Activated naive CD8-positive, alpha-beta T cell treated with anti-CD3 and anti-CD28 coated beads, Interleukin-2, amount 50 U/mL, for 16 hours (primary cell): ENCODE data around the gene CDK9.
"Not testable (repeated sequence)": the region's sequence is repeated elsewhere in the genome, so short reads cannot be mapped to it uniquely, and the experiment has no call there.

Source experiments
- DNase-seq: peaks from one replicate; pipeline ENCODE4 v3.0.0-alpha.2; 2020; ENCODE audit warnings: low read depth, low spot score

CDK9 gene

DNA sequence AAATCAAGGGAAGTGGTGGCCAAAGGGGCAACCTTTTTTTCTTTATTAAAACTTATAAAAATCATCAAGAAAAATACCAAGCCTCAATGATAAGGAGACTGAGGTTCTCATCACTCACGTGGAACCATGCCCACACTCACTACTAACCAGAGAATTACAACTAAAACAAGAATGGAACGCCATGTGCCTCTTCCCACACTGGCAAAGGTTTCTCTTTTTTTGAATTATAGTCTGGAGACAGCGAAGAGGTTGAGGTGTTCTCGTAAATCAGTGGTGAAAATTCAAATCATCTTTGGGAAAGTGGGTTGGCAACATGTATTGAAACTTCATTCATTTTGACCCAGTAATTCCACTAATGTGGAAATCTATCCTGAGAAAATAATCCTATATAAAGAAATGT is 36.3 kb downstream of the CDK9 start:
- DNase-seq = no peak

DNA sequence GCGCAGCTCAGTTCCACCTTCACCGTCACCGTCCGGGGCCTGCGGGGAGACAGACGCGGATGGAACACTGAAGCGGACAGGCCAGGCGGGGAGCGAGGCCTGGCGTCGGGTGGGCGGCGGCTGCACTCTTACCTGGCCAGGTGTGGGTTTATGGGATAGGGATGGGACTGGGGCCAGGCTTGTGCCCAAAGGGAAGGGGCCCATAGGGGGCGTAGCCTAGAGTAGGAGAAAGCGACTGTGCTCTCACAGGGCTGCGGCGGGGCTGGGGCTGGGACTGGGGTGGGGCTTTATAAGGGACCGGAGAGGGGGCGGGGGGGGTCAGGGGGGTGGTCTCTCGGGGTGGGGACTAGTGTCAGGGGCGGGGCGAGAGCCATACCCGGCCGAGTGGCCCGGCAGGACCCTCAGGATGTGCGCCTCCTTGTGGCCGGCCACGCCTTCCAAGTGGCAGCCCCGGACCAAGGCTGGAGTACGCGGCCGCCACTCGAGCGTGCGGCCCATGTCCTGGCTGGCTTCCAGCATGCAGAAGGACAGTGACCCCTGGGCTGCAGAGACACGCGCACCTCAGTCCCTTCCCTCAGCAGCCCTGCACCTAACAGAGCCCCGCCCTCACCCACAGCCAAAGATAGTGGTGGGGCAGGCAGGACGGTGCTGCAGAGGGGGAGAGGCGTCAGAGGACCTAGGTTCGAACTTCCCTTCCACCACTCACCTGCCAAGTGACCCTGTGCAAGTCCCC is 39.7 kb downstream of the CDK9 start:
- no peak for DNase-seq

DNA sequence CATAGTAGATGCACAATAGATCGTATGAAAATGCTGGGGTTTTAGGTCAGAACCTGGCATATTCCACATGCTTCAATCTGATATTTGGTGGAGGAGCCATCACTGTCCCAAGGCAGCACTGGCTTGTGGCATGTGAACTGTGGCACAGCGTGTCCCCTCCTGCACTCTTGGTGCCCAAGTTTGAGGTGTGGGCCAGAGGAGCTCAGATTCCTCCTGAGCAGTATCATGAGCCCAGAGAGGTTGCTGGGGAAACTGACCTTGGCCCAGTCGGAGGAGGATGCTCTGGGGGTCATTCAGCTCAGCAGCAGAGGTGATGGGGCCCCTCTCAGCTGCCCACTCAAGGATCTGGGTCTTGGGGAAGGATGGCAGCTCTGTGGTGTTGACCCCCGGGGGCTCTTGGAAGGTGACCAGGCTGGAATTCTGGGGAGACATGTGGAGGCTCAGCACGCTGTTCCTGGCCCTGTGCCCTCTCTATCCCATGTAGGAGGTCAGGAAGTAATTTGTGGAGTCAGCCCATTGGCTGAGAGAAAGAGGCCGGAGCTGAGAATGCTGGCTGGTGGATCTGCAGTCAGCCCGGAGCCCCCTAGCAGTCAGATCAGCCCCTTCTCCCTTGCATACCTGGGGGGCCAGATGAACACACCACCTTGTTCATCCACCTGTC is 40.5 kb downstream of the CDK9 start:
- no peak for DNase-seq

DNA sequence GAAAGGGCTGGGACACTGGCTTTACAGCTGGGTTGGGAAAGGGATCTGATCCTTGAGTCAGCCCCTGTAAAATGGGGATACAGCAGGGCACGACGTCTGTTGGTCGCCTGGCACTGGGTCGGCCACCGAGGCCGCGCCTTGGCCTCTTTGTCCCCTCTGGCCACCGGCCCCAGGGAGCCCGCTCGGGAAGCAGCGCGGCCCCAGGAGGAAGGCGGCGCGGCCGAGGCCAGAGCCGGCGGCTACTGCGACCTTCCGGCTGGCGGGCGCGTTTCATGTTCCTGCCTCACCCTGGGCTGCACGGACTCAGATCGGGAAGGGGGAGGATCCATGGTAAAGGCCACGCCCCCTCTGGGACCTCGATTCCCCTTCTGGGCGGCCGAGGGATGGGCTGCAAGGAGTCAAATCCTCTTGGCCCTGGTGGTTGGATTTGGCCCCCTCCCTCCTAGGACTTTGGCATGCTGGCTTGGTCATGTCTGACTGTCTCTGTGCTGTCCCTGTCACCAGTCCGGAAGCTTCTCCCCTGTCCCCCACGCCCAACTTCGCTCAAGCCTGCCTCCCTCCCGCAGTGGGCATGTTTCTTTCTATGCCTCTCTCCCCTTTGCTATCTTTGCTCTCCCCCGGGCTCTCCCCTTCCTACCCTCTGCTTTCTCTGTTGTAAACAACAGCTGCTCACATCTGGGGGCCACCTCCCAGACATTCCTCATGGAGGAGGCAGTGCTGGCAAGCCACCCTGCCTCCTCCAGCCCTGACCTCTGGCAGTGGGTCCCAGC is 42.6 kb downstream of the CDK9 start:
- DNase-seq = no peak

DNA sequence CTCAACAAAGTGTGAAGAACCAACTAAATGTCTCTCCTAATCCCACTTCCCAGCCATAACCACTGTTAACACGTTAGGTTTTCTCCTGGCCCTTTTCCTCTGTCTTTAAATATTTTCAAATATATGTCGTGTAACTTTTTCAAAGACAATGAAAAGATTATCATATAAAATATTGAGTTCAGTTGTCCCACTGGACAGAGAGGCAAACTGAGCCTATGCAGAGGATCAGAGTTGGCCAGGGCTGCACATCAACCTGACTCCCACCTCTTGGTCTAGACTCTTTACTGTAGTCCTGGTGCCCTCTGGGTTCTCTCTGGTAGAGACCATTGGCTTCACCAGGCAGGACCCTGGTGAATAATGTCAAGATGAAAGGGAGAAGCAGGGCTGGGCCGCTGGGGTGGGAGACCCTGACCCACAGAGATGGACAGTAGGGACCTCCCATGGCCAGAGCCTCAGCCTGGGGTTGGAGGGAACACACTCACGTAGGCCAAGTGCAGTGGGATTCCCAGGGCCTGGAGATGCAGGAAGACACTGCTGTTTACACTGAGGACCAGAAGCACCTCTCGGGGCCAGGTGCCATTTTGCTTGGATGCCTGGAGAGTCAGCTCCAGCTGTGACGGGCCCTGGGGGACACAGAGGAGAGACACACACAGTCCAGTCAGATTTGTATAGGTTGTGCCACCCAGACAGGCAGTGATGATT is 43.5 kb downstream of the CDK9 start:
- no peak for DNase-seq

DNA sequence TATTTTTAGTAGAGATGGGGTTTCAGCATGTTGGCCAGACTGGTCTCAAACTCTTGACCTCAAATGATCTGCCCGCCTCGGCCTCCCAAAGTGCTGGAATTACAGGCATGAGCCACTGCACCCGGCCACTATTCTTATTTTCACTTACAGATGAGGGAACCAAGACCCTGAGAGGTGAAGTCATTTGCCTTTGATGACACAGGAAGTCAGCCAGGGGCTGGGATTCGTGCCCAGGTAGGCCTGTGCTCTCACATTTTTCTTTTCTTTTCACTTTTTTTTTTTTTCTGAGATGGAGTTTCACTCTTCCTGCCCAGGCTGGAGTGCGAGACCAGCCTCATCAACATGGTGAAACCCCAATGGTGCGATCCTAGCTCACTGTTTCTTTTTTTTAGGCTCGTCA is 46.4 kb downstream of the CDK9 start:
- no peak for DNase-seq

DNA sequence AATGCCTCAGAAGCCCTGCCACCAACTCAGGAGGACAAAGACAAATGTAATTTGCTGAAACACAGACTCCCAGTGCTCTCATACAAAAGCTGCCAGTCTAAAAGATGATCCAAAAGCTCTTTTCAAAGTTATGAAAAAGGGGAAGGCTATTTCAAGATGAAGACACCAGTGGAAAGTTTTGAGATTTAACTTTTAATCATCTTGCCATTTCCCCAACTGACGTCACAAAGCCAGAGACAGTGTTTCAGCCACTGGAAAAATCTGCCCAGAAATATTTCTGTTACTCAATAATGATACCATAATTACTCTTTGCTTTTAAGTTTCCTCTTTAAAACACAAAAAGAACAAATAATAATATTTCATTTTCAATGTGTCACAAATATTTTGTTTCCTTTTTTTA is 47.7 kb downstream of the CDK9 start:
- DNase-seq = no peak

DNA sequence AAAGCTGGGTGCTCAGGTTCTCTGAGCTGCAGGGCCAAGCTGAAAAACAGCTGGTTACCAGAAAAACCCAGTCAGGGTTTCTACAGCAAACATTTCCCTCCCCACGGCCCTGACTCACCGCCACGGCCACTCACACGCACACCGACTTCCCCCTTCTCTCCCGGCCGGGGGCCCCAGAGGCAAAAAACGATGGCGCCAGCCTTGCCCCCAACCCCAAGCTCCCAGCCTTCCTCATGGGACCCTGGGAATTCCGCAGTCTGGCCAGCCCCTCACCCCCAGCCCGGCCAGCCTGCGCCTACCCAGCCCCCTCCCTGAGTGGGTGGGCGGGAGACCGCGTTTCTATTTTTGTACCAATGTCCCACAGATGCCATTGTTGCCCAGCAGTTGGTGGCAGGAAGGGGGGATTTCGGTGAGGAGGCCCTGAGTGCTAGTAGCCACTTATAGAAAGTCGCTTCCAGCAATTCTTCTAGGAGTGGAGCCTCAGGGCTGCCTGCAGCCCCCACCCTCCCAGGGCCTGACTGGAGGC is 50.2 kb downstream of the CDK9 start:
- DNase-seq = no peak

DNA sequence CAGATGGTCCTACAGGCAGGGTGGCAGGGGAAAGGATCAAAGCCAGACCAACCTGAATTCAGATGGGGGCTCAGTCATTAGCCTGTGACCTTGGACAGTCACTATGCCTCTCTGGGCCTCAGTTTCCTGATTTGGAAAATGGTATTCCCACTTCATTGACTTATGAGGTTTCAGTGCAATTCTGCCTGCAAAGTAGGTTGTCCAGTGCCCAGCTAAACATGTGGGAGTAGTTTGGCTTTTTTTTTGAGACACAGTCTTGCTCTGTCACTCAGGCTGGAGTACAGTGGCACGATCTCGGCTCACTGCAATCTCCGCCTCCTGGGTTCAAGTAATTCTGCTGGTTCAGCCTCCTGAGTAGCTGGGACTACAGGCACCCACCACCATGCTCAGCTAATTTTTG is 50.7 kb downstream of the CDK9 start:
- DNase-seq = not testable (repeated sequence)

DNA sequence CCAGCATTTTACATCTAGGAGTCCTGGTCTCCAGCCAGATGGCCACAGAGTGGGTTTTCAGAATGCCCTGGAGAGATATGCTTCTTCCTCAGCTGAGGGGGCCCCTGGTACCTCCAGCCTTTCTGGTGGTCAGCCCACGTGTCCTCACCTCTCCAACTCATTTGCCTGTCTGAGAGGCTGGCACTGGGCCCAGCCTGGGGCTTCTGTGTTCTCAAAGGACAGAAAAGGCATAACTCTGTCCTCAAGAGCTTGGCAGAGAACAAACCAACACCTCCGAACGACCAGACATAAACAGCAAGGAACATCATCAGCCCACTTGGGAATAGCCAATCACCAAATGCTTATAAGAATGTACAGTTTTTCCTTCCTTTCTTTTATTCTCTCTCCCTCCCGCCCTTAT is 51.5 kb downstream of the CDK9 start:
- no peak for DNase-seq

DNA sequence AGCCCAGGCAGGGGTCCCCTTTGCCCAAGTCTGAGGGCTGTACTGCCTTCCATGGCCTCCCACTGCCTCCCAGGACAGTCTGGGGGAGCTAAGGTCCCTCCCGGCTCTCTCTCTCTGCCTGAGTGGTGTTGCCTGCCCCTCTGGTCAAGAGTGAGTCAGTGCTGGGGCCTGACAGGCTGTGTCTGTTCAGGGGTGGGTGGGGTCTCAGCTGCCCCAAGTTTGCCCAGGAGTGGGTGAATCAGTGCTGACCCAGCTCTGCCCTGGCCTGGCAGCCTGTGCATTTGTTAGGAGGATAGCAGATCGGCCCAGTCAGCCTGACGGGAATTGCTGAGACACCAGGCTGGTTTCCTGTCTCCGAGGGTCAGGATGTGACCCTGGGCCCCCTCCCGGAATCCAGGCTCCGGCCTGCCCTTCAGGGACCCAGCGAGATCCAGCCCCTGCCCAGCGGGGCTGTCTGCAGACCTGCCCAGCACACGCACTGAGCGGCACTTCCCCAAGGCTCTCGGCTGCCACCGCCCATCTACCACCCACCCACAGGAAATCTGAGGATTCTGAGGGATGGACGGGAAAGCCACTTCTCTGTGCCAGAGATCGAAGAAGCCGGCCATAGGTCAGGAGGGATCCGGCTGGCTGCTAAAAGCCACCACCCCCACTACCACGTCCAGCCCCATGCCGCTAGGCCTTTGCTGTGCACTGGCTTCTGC is 52.7 kb downstream of the CDK9 start:
- DNase-seq = no peak
